ENCODE measurements around the gene LRRC17. TPM values are rescaled to one million over a fixed set of nuclear protein-coding genes. Genes with fewer than 3 reads are reported as not detected.
"Not testable (repeated sequence)": the region's sequence is repeated elsewhere in the genome, so short reads cannot be mapped to it uniquely, and the experiment has no call there.

Gene LRRC17
- total RNA-seq, 8 experiments from 2014 or later: 0.42 to 110 (median 1.7) TPM

GRCh38 chr7:102890292-102890970 lies 22.4 kb upstream of the LRRC17 start:
- H3K4me3 ChIP-seq: no peak overlapping the region
- in situ Hi-C loops (cut with MboI; ENCODE audit: low pct_unique_long_range_greater_than_20kb in 2 of 9, low sequenced_read_pairs in 9 of 9, unreplicated experiment in 9 of 9): no loop called here
- no peak overlapping the region for H3K27ac ChIP-seq
- no peaks in the 10 kb centered on the region for H3K4me1 ChIP-seq (replicated peaks in 1 of 2)
- ATAC-seq (replicated peaks in 6 of 8): peak in 4 of 8 experiments; percentile 21 to 80 (median 49)
- 76 to 100% (median 100%) methylated on average over 1 to 2 of the region's 2 CpGs; no CpG with 5 or more reads in 3 of the 10 experiments for whole genome bisulfite sequencing, 10 experiments

GRCh38 chr7:102890971-102891692 lies 21.7 kb upstream of the LRRC17 start:
- in situ Hi-C loops (cut with MboI; ENCODE audit: low pct_unique_long_range_greater_than_20kb in 2 of 9, low sequenced_read_pairs in 9 of 9, unreplicated experiment in 9 of 9): no loop called here
- Histone ChIP-seq H3K27ac (no peak overlapping the region), H3K4me1 (replicated peaks in 1 of 2) (no peaks in the 10 kb centered on the region), H3K4me3 (no peak overlapping the region)
- peak in 1 of 8 experiments; percentile 12 for ATAC-seq (replicated peaks in 6 of 8)
- 32 to 76% (median 65%) methylated on average over 1 to 5 of the region's 5 CpGs for WGBS, 10 experiments

GRCh38 chr7:102891693-102892261 lies 21.0 kb upstream of the LRRC17 start:
- Histone ChIP-seq H3K4me3 (no peak overlapping the region), H3K27ac (no peak overlapping the region), H3K4me1 (replicated peaks in 1 of 2) (no peaks in the 10 kb centered on the region)
- 10 to 100% (median 70%) methylated on average over 1 of the region's 1 CpG for WGBS, 10 experiments
- ATAC-seq (replicated peaks in 6 of 8): peak in 3 of 8 experiments; percentile 55 to 88 (median 77)
- in situ Hi-C loops (cut with MboI; ENCODE audit: low pct_unique_long_range_greater_than_20kb in 2 of 9, low sequenced_read_pairs in 9 of 9, unreplicated experiment in 9 of 9): no loop called here

- 40 to 100% (median 80%) methylated on average over 1 of the region's 1 CpG; no CpG with 5 or more reads in 1 of the 10 experiments for WGBS, 10 experiments
- in situ Hi-C loops (cut with MboI; ENCODE audit: low pct_unique_long_range_greater_than_20kb in 2 of 9, low sequenced_read_pairs in 9 of 9, unreplicated experiment in 9 of 9): no loop called here
- ATAC-seq (replicated peaks in 6 of 8): no peak
- Histone ChIP-seq H3K4me3 (no peak overlapping the region), H3K27ac (no peak overlapping the region), H3K4me1 (replicated peaks in 1 of 2) (no peaks in the 10 kb centered on the region)
Measured at GRCh38 chr7:102892631-102893278, 20.0 kb upstream of the LRRC17 start.

GRCh38 chr7:102895602-102896001 lies 17.2 kb upstream of the LRRC17 start:
- no peak overlapping the region for H3K4me3 ChIP-seq
- WGBS, 10 experiments: 12 to 87% (median 58%) methylated on average over 1 to 3 of the region's 3 CpGs; no CpG with 5 or more reads in 1 of the 10 experiments
- ATAC-seq (replicated peaks in 6 of 8): no peak
- H3K4me1 ChIP-seq (replicated peaks in 1 of 2): no peaks in the 10 kb centered on the region
- H3K27ac ChIP-seq: no peak overlapping the region
- in situ Hi-C loops (cut with MboI; ENCODE audit: low pct_unique_long_range_greater_than_20kb in 2 of 9, low sequenced_read_pairs in 9 of 9, unreplicated experiment in 9 of 9): no loop called here

- ATAC-seq (replicated peaks in 6 of 8): peak in 2 of 8 experiments; percentile 84 to 87
- Histone ChIP-seq H3K27ac (no peak overlapping the region), H3K4me3 (no peak overlapping the region), H3K4me1 (replicated peaks in 1 of 2) (no peaks in the 10 kb centered on the region)
- in situ Hi-C loops (cut with MboI; ENCODE audit: low pct_unique_long_range_greater_than_20kb in 2 of 9, low sequenced_read_pairs in 9 of 9, unreplicated experiment in 9 of 9): no loop called here
Measured at GRCh38 chr7:102896585-102896984, 16.2 kb upstream of the LRRC17 start.

GRCh38 chr7:102897211-102897631 lies 15.6 kb upstream of the LRRC17 start:
- no peak for ATAC-seq (replicated peaks in 6 of 8)
- no peaks in the 10 kb centered on the region for H3K4me1 ChIP-seq (replicated peaks in 1 of 2)
- no peak overlapping the region for H3K4me3 ChIP-seq
- no peak overlapping the region for H3K27ac ChIP-seq
- in situ Hi-C loops (cut with MboI; ENCODE audit: low pct_unique_long_range_greater_than_20kb in 2 of 9, low sequenced_read_pairs in 9 of 9, unreplicated experiment in 9 of 9): no loop called here
- WGBS, 10 experiments: 41 to 82% (median 69%) methylated on average over 2 of the region's 2 CpGs

- in situ Hi-C loops (cut with MboI; ENCODE audit: low pct_unique_long_range_greater_than_20kb in 2 of 9, low sequenced_read_pairs in 9 of 9, unreplicated experiment in 9 of 9): no loop called here
Measured at GRCh38 chr7:102897856-102898531, 14.8 kb upstream of the LRRC17 start.

GRCh38 chr7:102898532-102898859 lies 14.3 kb upstream of the LRRC17 start:
- Histone ChIP-seq H3K27ac (no peak overlapping the region), H3K4me1 (replicated peaks in 1 of 2) (no peaks in the 10 kb centered on the region), H3K4me3 (no peak overlapping the region)
- in situ Hi-C loops (cut with MboI; ENCODE audit: low pct_unique_long_range_greater_than_20kb in 2 of 9, low sequenced_read_pairs in 9 of 9, unreplicated experiment in 9 of 9): no loop called here
- 67 to 100% (median 91%) methylated on average over 1 to 4 of the region's 5 CpGs for WGBS, 10 experiments
- no peak for ATAC-seq (replicated peaks in 6 of 8)

More at GRCh38 chr7:102897856-102898531, 14.8 kb upstream of the LRRC17 start:
- ATAC-seq (replicated peaks in 6 of 8): no peak
- no peak overlapping the region for H3K27ac ChIP-seq
- WGBS, 10 experiments: 75 to 100% (median 82%) methylated on average over 2 to 5 of the region's 5 CpGs; no CpG with 5 or more reads in 2 of the 10 experiments
- H3K4me3 ChIP-seq: no peak overlapping the region
- H3K4me1 ChIP-seq (replicated peaks in 1 of 2): no peaks in the 10 kb centered on the region

GRCh38 chr7:102902052-102902451 lies 10.7 kb upstream of the LRRC17 start:
- not testable (repeated sequence) for H3K27ac ChIP-seq; ATAC-seq (replicated peaks in 6 of 8); H3K4me3 ChIP-seq; H3K4me1 ChIP-seq (replicated peaks in 1 of 2)
- in situ Hi-C loops (cut with MboI; ENCODE audit: low pct_unique_long_range_greater_than_20kb in 2 of 9, low sequenced_read_pairs in 9 of 9, unreplicated experiment in 9 of 9): loop anchor here in 1 of 9 experiments (25.0 kb wide), 1 partner anchor 160 kb away; the partner anchor contains the start of gene FBXL13
- 0 to 100% (median 67%) methylated on average over 1 to 2 of the region's 2 CpGs; no CpG with 5 or more reads in 1 of the 10 experiments for WGBS, 10 experiments

GRCh38 chr7:102903576-102903975 lies 9.2 kb upstream of the LRRC17 start:
- in situ Hi-C loops (cut with MboI; ENCODE audit: low pct_unique_long_range_greater_than_20kb in 2 of 9, low sequenced_read_pairs in 9 of 9, unreplicated experiment in 9 of 9): loop anchor here in 1 of 9 experiments (25.0 kb wide), 1 partner anchor 159 kb away; the partner anchor contains the start of gene FBXL13
- ATAC-seq (replicated peaks in 6 of 8); H3K27ac ChIP-seq; H3K4me1 ChIP-seq (replicated peaks in 1 of 2); H3K4me3 ChIP-seq: not testable (repeated sequence)
- 54 to 100% (median 80%) methylated on average over 1 of the region's 1 CpG; no CpG with 5 or more reads in 1 of the 10 experiments for WGBS, 10 experiments

- no peak overlapping the region for H3K4me3 ChIP-seq
- in situ Hi-C loops (cut with MboI; ENCODE audit: low pct_unique_long_range_greater_than_20kb in 2 of 9, low sequenced_read_pairs in 9 of 9, unreplicated experiment in 9 of 9): loop anchor here in 1 of 9 experiments (25.0 kb wide), 1 partner anchor 154 kb away; the partner anchor contains the start of gene FBXL13
- ATAC-seq (replicated peaks in 6 of 8): no peak
Measured at GRCh38 chr7:102908676-102909075, 4.1 kb upstream of the LRRC17 start.

More at GRCh38 chr7:102908676-102909075, 4.1 kb upstream of the LRRC17 start:
- H3K4me1 ChIP-seq (replicated peaks in 1 of 2): no peaks in the 10 kb centered on the region
- H3K27ac ChIP-seq: no peak overlapping the region
